IMR-90 (cell line): ENCODE results near the gene IRF2.

Source experiments
- BHLHE40 ChIP-seq: fragments of 150-350 bp; IDR thresholded peaks from 2 replicates; pipeline ENCODE4 v1.6.1; 2016; ENCODE audit warnings: mild to moderate bottlenecking, low read depth, low read length
- CEBPB ChIP-seq: IDR thresholded peaks from 2 replicates; pipeline ENCODE4 v1.6.1; 2012; ENCODE audit warnings: low read depth, low read length, improper control_type of control experiment
- MAFK ChIP-seq: IDR thresholded peaks from 2 replicates; pipeline ENCODE4 v1.6.1; 2012; ENCODE audit warnings: low read depth, low read length, improper control_type of control experiment
- RAD21 ChIP-seq: IDR thresholded peaks from 2 replicates; pipeline ENCODE4 v1.6.1; 2012; ENCODE audit warnings: low read length, improper control_type of control experiment
- RFX5 ChIP-seq: IDR thresholded peaks from 2 replicates; pipeline ENCODE4 v1.8.0; 2012; ENCODE audit warnings: low read depth, mild to moderate bottlenecking, low read length, moderate library complexity
- SMC3 ChIP-seq: fragments of 150-350 bp; IDR thresholded peaks from 2 replicates; pipeline ENCODE4 v1.6.1; 2016; ENCODE audit warnings: low read depth, mild to moderate bottlenecking, antibody characterized with exemption, low read length, moderate library complexity
- TF ChIP-seq, protein P1 (sequence below): conservative IDR thresholded peaks from 2 replicates; pipeline ENCODE4 v1.5.1; 2012; ENCODE audit warnings: mild to moderate bottlenecking, low read depth, low read length, improper control_type of control experiment
- TF ChIP-seq, protein P2 (sequence below): fragments of 150-350 bp; IDR thresholded peaks from 2 replicates; pipeline ENCODE4 v1.6.1; 2017; ENCODE audit warnings: mild to moderate bottlenecking, antibody characterized with exemption, low read length, low read depth

DNA sequence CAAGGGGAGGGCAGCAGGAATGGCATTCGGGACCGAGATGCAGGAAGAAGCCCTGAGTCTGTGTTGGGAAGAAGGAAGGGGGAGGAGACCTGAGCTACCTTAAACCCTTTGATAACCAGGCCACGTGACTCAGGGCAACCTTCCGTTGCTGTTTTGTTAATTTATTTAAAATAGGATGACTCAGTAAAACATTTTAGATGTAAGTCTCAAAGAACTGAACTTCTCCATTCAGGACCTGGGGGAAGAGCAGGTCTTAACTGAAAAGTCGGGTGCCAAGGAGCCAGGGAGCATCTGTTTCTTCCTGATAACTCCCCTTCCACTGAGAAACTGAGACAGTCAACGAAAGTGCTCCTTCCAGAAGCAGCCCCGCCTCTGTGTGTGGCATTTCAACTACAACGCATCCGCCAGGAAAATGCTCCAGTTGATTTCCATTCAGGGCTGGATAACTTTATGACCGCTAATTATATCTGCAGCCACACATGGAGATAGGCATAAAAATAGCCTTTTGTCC, 88.0 kb downstream of the IRF2 start:
- TF ChIP-seq, protein P1, sequence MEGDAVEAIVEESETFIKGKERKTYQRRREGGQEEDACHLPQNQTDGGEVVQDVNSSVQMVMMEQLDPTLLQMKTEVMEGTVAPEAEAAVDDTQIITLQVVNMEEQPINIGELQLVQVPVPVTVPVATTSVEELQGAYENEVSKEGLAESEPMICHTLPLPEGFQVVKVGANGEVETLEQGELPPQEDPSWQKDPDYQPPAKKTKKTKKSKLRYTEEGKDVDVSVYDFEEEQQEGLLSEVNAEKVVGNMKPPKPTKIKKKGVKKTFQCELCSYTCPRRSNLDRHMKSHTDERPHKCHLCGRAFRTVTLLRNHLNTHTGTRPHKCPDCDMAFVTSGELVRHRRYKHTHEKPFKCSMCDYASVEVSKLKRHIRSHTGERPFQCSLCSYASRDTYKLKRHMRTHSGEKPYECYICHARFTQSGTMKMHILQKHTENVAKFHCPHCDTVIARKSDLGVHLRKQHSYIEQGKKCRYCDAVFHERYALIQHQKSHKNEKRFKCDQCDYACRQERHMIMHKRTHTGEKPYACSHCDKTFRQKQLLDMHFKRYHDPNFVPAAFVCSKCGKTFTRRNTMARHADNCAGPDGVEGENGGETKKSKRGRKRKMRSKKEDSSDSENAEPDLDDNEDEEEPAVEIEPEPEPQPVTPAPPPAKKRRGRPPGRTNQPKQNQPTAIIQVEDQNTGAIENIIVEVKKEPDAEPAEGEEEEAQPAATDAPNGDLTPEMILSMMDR, result no peak
- no peak for TF ChIP-seq RAD21
- TF ChIP-seq CEBPB, result no peak
- TF ChIP-seq BHLHE40, result no peak
- TF ChIP-seq MAFK, result no peak
- TF ChIP-seq, protein P2, sequence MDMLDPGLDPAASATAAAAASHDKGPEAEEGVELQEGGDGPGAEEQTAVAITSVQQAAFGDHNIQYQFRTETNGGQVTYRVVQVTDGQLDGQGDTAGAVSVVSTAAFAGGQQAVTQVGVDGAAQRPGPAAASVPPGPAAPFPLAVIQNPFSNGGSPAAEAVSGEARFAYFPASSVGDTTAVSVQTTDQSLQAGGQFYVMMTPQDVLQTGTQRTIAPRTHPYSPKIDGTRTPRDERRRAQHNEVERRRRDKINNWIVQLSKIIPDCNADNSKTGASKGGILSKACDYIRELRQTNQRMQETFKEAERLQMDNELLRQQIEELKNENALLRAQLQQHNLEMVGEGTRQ, result peak; percentile 71
- TF ChIP-seq SMC3, result no peak
- no peak for TF ChIP-seq RFX5
